Measurements from ENCODE around the gene CTTNBP2. TPM values are rescaled to one million over a fixed set of nuclear protein-coding genes. Genes with fewer than 3 reads are reported as not detected.

Gene CTTNBP2
- total and polyA plus RNA-seq, 2 donors (not counting 1 experiment from before 2014, with no cell fraction given) = 8.3 to 12.0 TPM

GRCh38 chr7:117686311-117686935 is 186.8 kb downstream of the CTTNBP2 start:
- no peak for DNase-seq (ENCODE audit: low read depth in 2 of 2)
- TF ChIP-seq CTCF (conservative IDR thresholded peaks at IDR 0.05 in 1 of 2, IDR thresholded peaks at IDR 0.05 in 1 of 2; ENCODE audit: low read depth in 1 of 2, low read length in 2 of 2) = no peak
- TF ChIP-seq EZH2 (IDR thresholded peaks at IDR 0.05; ENCODE audit: low read length, missing control alignments) = no peak
- H3K9me3 ChIP-seq (ENCODE audit: control insufficient read depth, insufficient read depth, low read depth, low read length) = no peaks in the 10 kb centered on the region

GRCh38 chr7:117685795-117686194 is 187.4 kb downstream of the CTTNBP2 start:
- no peak for DNase-seq (ENCODE audit: low read depth in 2 of 2)

More at GRCh38 chr7:117686311-117686935, 186.8 kb downstream of the CTTNBP2 start:
- Histone ChIP-seq H3K79me2 (ENCODE audit: control insufficient read depth, insufficient read depth, low read length) (no peaks in the 10 kb centered on the region), H3K9ac (ENCODE audit: insufficient read depth, low read length) (no peak overlapping the region), H3K27me3 (ENCODE audit: control insufficient read depth, insufficient read depth, low read length) (no peaks in the 10 kb centered on the region), H4K20me1 (ENCODE audit: control insufficient read depth, extremely low read depth, insufficient read depth, low read length) (no peaks in the 10 kb centered on the region), H3K36me3 (ENCODE audit: control insufficient read depth, insufficient read depth, low read length) (no peaks in the 10 kb centered on the region), H2AFZ (ENCODE audit: low read length) (no peak overlapping the region), H3K4me3 (replicated peaks in 1 of 4; ENCODE audit: control extremely low read depth in 1 of 4, insufficient read depth in 1 of 4, low read depth in 3 of 4, low read length in 4 of 4) (no peak overlapping the region), H3K4me1 (ENCODE audit: control insufficient read depth, extremely low read depth, insufficient read depth, low read length) (no peaks in the 10 kb centered on the region), H3K27ac (ENCODE audit: insufficient read depth, low read length) (no peak overlapping the region), H3K4me2 (ENCODE audit: extremely low read depth, insufficient read depth, low read length) (no peak overlapping the region)

GRCh38 chr7:117683430-117684175 is 189.6 kb downstream of the CTTNBP2 start:
- H3K36me3 ChIP-seq (ENCODE audit: control insufficient read depth, insufficient read depth, low read length) = no peaks in the 10 kb centered on the region
- no peak overlapping the region for H3K4me3 ChIP-seq (replicated peaks in 1 of 4; ENCODE audit: control extremely low read depth in 1 of 4, insufficient read depth in 1 of 4, low read depth in 3 of 4, low read length in 4 of 4)
- no peaks in the 10 kb centered on the region for H3K79me2 ChIP-seq (ENCODE audit: control insufficient read depth, insufficient read depth, low read length)
- TF ChIP-seq CTCF (conservative IDR thresholded peaks at IDR 0.05 in 1 of 2, IDR thresholded peaks at IDR 0.05 in 1 of 2; ENCODE audit: low read depth in 1 of 2, low read length in 2 of 2) = no peak
- no peak for TF ChIP-seq EZH2 (IDR thresholded peaks at IDR 0.05; ENCODE audit: low read length, missing control alignments)
- H3K27me3 ChIP-seq (ENCODE audit: control insufficient read depth, insufficient read depth, low read length) = no peaks in the 10 kb centered on the region
- no peak for DNase-seq (ENCODE audit: low read depth in 2 of 2)
- H3K9me3 ChIP-seq (ENCODE audit: control insufficient read depth, insufficient read depth, low read depth, low read length) = no peaks in the 10 kb centered on the region
- no peak overlapping the region for H3K4me2 ChIP-seq (ENCODE audit: extremely low read depth, insufficient read depth, low read length)
- H3K9ac ChIP-seq (ENCODE audit: insufficient read depth, low read length) = no peak overlapping the region
- no peak overlapping the region for H3K27ac ChIP-seq (ENCODE audit: insufficient read depth, low read length)
- H3K4me1 ChIP-seq (ENCODE audit: control insufficient read depth, extremely low read depth, insufficient read depth, low read length) = no peaks in the 10 kb centered on the region
- H2AFZ ChIP-seq (ENCODE audit: low read length) = no peak overlapping the region
- H4K20me1 ChIP-seq (ENCODE audit: control insufficient read depth, extremely low read depth, insufficient read depth, low read length) = no peaks in the 10 kb centered on the region

More at GRCh38 chr7:117685795-117686194, 187.4 kb downstream of the CTTNBP2 start:
- Histone ChIP-seq H3K9me3 (ENCODE audit: control insufficient read depth, insufficient read depth, low read depth, low read length) (no peaks in the 10 kb centered on the region), H2AFZ (ENCODE audit: low read length) (no peak overlapping the region), H4K20me1 (ENCODE audit: control insufficient read depth, extremely low read depth, insufficient read depth, low read length) (no peaks in the 10 kb centered on the region), H3K27me3 (ENCODE audit: control insufficient read depth, insufficient read depth, low read length) (no peaks in the 10 kb centered on the region), H3K4me3 (replicated peaks in 1 of 4; ENCODE audit: control extremely low read depth in 1 of 4, insufficient read depth in 1 of 4, low read depth in 3 of 4, low read length in 4 of 4) (no peak overlapping the region), H3K27ac (ENCODE audit: insufficient read depth, low read length) (no peak overlapping the region), H3K36me3 (ENCODE audit: control insufficient read depth, insufficient read depth, low read length) (no peaks in the 10 kb centered on the region), H3K4me1 (ENCODE audit: control insufficient read depth, extremely low read depth, insufficient read depth, low read length) (no peaks in the 10 kb centered on the region), H3K79me2 (ENCODE audit: control insufficient read depth, insufficient read depth, low read length) (no peaks in the 10 kb centered on the region), H3K4me2 (ENCODE audit: extremely low read depth, insufficient read depth, low read length) (no peak overlapping the region), H3K9ac (ENCODE audit: insufficient read depth, low read length) (no peak overlapping the region)
- TF ChIP-seq EZH2 (IDR thresholded peaks at IDR 0.05; ENCODE audit: low read length, missing control alignments) = no peak

All from fibroblast of lung (primary cell).